Activated T-cell treated with anti-CD3 and anti-CD28 coated beads, Interleukin-2, amount 50 U/mL, for 48 hours (primary cell): ENCODE results near the gene NEURL4.
A peak's percentile ranks its signal among the peaks of the same experiment; 100 is the strongest.
"Not testable (repeated sequence)": the region's sequence is repeated elsewhere in the genome, so short reads cannot be mapped to it uniquely, and the experiment has no call there.

ENCODE experiments used
- DNase-seq, 2 experiments: peaks; one replicate each; pipeline ENCODE4 v3.0.0-alpha.2; 2020

NEURL4 gene

DNA sequence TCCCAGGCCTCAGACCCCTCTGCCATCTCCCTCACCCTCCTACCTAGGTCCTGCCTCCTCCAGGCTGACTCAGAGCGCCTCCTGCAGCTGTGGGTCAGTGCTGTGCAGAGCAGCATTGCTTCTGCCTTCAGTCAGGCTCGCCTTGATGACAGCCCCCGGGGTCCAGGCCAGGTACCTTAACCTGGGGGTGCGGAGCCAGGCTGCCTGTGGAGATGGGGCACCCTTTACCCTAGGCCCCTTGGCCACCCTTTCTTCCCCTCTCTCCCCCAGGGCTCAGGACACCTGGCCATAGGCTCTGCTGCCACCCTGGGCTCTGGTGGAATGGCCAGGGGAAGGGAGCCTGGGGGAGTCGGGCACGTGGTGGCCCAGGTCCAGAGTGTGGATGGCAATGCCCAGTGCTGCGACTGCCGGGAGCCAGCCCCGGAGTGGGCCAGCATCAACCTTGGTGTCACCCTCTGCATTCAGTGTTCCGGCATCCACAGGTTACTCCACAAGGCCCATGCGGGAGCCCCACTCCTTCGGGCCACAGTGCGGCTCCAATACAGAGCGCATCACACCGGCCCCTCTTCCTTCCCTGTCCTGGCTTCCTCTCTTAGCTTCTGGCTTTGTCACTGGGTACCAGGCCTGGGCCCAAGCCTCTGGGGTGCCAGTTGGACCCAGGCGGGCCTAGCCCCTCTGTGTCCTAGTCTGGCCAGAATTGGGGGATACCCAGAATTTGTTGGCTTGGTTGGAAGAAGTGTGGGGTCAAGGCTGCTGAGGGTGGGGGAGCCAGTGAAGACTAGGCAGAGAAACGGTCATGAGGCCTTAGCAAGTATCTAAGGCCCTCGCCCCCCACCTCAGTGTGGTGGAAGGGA, 17.9 kb upstream of the NEURL4 start:
- DNase-seq = no peak

DNA sequence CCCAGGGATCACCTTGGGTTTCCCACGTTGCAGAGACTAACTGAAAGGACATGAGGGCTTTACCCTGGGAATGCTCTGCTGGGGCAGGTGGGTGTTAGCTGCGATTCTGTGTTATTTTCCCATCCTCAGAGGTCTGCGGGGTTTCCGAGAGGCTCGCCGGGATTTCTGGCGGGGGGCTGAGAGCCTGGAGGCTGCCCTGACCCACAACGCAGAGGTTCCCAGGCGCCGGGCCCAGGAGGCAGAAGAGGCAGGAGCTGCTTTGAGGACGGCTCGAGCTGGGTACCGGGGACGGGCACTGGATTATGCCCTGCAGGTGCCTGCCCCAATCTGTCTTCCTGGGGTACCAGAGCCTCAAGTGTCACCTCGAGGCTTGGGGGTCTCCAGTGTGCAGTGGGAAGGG, 14.1 kb upstream of the NEURL4 start:
- DNase-seq = no peak

DNA sequence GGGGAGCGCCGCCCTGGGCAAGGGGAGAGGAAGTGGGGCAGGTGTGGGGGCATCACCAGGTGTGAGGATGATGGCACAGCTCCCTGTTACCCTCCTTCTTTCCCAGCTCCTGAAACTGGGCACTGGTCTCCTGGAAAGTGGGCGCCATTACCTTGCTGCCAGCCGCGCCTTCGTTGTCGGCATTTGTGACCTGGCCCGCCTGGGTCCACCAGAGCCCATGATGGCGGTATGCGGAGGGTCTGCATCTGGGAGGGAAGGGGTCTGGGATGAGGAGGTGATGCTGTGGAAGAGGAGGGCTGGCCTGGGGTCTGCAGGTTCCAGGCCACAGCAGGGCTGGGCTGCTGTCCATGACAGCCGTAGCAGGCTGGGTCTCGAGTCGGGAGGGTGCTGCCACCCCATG, 12.7 kb upstream of the NEURL4 start:
- no peak for DNase-seq

DNA sequence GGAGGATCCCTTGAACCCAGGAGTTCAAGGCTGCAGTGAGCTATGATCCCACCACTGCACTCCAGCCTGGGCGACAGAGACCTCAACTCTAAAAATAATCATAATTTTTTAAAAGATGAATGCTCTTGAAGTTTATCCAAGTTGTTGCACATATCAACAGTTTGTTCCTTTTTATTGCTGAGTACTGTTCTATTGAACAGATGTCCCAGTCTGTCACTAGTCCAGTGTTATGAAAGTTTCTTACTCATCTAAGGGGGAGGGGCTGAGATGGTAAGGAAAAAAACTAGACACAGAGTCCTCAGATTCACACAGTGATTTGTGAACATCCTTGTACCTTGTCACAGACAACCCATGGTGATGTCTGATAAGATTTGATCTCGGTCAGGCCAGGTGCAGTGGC, 11.0 kb upstream of the NEURL4 start:
- DNase-seq = no peak

DNA sequence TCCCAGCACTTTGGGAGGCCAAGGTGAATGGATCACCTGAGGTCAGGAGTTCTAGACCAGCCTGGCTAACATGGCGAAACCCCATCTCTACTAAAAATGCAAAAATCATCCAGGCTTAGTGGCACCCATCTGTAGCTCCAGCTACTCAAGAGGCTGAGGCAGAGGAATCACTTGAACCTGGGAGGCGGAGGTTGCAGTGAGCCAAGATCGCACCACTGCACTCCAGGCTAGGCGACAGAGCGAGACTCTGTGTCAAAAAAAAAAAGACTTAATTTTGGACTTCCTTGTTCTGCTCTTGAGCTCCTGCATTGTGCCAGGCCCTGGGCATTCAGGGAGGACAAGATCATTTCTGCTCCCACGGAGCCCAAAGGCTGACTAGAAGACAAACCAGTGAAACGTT, 8.5 kb upstream of the NEURL4 start:
- DNase-seq = not testable (repeated sequence)

DNA sequence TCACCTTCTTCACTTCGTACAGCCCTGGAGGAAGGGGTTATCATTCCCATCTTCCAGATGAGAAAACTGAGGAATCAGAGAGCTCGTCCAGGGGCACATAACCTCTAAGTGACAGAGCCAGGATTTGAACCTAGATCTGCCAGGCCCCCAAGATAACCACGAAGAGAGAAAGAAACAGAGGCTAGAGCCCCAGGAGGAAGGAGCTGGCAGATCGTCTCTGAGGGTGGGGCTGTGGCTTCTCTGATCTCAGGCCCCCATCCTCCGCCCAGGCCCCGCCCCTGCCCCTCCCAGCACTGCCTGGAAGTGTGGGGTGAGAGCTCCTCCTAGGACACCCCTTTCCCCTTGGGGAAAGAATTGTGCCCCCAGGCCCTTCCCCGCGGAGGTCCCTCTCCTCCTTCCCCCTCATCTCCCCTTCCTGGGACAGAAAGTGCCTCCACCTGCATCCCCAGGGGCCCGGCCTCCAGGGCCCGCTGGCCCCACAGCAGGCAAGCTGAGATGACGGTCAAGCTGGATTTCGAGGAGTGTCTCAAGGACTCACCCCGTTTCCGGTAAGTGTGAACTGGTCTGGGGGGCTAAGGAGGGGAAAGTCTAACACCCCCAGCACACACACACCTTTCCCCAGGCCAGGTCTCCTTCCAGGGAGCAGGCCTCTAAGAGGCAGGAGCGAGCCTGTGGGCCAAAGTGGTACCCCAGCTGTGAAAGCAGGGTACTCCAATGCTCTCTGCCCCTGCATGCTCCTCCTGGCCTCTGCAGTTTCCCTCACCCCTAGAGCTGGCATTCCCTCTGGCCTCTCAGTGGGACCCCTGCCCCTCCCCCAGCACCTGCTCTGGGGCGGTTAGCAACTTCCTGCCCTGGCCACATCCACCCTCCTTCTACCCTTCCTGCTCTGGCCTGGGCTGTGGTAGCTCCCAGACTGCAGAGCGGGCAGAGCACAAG, 7.4 kb upstream of the NEURL4 start, which contains the start of gene ACAP1:
TSS of gene ACAP1 (plus strand) at position 290 of the 936 bp plus-strand sequence. CDS start at position 496, 206 bp downstream.
- DNase-seq = peak; percentile 92 to 93

DNA sequence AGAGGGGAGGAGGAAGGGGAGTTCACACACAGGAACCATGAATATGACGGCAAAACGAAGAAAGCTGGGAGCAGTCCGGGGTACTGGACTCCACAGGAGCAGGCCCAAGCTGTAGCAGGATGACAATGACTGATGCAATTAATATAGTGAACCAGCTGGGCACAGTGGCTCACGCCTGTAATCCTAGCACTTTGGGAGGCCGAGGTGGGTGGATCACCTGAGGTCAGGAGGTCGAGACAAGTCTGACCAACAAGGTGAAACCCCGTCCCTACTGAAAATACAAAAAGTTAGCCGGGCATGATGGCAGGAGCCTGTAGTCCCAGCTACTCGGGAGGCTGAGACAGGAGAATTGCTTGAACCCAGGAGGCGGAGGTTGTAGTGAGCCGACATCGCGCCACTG, 6.6 kb upstream of the NEURL4 start:
- not testable (repeated sequence) for DNase-seq

DNA sequence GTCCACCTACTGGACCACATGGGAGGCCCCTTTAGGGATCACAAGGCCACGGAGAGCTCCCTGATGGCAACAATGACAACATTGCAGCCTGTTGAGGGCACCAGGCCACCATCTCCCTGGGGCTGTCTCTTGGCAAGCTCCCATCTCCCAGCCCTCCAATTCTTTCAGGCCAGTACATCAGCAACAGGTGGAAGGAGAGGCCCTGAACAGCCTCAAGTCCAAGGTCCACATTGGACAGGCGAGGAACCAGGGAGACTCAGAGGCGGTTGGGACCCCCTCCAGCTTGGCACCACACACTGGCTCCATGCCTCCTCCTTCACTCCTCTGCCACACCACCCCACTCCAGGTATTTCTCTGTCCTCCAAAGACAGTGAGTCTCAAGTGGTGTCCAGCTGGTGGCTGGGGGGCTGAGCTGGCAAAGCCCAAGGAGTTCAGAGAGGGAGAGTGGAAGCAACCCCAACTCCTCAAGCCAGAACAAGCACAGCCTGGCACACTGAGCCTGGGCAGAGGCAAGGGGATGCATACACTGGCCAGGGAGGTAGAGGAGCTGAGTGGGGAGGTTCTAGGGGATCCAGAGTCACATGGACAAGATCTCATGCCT, 5.9 kb upstream of the NEURL4 start:
- no peak for DNase-seq

DNA sequence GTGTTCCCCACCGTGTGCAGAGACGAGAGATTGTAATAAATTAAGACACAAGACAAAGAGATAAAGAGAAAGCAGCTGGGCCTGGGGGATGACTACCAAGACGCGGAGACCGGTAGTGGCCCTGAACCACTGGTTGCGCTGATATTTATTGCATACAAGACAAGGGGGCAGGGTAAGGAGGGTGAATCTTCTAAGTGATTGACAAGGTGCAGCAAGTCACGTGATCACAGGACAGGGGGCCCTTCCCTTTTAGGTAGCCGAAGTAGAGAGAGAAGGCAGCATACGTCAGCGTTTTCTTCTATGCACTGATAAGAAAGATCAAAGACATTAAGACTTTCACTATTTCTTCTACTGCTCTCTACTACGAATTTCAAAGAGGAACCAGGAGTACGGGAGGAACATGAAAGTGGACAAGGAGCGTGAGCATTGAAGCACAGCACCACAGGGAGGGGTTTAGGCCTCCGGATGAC, 3.5 kb upstream of the NEURL4 start:
- DNase-seq = peak; percentile 48 to 54

DNA sequence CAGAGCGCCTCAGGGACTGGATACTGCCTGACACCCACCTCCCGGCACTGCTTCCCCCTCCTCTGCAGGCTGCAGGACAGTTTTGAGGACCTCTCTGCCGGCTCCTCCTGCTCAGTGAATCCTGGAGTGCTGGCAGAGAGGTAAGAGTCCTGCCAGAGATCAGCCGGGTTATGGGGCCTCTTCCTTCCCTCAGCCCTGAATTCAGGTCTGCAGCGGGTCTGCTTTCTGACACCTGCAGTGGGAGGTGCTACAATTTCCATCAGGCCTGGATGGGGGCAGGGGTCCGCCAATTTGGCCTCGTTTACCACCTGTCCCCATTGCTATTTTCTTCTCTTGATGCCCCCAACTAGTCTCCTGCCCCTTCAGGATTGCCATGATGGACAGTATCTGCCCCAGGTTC, 3.0 kb upstream of the NEURL4 start:
- no peak for DNase-seq

DNA sequence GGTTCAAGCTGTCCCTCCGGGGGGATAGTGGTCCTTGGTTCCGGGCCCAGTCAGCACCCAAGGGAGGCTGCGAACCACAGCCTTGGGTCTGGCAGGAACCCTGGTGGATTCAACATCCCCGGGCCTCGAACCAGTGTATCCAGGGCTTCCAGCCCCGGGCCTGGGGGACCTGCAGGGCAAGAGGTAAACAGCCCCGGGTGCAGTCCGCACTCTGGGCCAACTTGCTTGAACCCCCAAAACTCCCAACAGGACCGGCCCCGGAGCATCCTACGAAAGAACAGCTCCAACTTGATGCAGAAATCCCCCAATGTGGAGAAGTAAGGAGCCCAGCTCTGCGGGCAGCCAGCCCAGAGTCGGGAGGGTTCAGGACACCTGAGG, 1.5 kb upstream of the NEURL4 start:
- DNase-seq = no peak

DNA sequence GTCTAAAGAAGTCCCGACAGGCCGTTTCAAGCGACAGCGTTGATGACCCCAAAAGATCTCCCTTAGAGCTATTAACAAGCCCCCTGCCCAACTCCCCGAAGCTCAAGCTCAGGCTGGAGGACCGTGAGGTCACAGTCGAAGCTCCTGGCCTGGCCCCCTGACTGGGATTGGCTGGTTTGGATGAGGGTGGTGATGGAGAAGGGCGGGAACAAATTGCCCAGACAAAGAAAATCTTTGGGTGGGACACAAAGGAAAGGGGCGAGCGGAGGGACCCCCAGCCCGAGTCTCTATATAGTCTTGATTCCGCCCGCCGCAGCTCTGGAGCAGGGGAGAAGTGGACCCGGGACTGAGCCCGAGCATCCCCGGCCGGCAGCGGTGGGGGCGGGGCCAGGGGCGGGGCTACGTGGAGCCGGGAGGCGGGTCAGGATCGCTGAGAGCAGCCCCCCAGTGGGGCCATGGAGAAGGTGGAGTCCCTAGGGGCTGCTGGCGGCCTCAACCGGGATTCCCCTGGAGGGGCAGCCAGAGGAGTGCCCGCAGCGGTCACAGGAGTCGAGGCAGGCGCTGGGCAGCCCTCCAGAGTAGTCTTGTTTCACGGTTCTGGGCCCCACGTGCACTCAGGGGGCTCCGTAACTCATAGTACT, 982 bp upstream of the NEURL4 start:
- peak; percentile 89 to 91 for DNase-seq

DNA sequence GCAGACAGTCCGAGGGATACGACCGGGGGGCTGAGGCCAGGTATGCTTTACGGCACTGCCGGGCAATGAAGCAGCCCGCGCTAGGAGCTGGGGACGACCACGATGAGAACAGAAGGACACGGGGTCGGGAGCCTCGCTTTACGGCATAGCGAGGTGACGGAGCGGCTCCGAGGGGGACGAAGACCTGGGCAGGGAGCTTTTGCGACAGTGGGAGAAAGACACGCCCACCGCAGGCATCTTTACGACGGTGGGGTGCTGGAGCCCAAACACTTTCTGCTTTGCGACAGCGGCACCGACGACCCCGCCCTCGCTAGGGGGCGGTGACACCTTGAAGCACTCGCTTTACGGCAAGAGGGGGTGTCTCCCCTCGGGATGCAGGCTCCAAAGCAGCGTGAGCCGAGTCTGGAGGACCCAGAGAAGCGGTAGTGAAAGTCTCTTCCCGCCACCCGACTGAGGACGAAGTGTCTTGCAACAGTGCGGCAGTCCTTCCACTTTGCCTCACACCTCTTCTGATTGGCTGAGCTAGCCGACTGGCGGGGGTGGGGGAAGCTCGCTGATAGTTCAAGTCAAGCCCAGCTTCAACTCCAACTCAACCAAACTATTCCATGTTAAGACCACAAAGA, 350 bp upstream of the NEURL4 start:
- peak; percentile 98 for DNase-seq

DNA sequence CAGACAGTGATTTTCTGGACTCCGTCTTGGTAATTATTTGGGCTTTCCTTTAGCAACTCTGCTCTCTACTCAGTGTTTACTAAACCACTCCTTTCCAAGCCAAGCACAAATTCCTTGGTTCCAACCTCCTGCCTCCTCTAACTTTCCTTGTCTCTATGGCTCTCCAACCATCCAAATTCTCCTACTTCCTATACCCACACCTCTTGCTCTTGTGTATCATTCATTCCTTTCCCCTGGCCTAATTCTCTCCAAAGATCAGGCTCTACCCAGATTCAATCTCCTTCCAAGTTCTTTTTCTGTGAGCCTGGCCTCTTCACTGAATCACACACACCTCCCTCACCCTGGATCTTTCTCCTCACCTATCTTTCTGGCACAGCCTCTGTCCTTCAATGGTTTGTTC, 1.1 kb downstream of the NEURL4 start:
- DNase-seq = no peak

DNA sequence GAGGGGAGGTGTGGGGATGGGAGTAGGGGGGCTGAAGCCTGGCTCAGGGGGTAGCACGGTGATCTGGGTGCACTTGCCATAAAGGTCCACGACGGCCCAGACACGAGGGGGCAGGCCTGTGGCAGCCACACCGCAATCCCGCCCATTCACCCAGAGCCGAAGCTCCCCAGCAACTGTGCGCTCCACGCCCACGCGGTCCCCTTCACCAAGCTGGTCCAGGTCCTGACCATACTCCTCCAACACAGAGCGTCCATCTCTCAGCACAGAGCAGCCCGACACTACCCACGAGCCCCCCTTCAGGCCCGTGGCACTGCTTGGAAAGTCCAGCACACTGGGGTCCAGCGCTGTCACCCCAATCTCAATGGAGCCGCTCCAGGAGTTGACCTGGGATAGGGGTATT, 1.6 kb downstream of the NEURL4 start:
- DNase-seq = no peak

DNA sequence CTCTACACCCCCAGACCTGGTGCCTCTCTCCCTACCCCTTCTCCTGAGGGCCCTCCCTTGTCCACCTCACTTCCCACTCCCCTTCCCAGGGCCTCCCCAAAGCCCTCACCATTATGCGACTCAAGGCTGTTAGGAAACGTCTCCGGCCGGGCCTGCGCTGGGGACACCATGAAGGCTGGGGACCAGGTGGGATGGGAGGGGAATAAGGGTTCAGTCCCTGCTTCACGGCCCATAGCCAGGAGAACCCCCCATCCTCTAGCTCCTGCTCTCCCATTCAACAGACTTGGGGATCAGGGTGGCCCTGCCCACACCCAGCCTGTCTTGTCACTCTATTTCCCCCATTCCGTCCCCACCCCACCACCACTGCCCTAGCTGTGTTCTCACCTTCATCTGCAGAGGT, 2.1 kb downstream of the NEURL4 start:
- DNase-seq = no peak

DNA sequence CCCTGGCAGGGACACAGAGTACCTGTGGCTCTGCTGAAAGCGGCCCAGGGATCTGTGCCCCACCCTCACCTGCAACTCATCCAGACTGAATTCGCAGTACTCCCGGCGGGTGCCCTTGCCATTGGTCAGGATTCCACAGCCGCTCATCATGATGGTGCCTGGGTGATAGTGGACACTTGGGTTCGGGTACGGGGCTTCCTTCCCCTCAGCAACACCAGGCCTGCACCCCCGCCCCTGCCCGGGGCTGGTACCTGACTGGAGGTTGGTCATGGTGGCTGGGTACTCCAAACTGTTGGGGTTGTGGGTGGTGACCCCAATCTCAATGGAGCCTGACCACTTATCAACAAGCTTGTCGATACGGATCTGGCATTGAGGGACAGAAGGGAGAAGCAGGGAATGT, 2.9 kb downstream of the NEURL4 start:
- no peak for DNase-seq

DNA sequence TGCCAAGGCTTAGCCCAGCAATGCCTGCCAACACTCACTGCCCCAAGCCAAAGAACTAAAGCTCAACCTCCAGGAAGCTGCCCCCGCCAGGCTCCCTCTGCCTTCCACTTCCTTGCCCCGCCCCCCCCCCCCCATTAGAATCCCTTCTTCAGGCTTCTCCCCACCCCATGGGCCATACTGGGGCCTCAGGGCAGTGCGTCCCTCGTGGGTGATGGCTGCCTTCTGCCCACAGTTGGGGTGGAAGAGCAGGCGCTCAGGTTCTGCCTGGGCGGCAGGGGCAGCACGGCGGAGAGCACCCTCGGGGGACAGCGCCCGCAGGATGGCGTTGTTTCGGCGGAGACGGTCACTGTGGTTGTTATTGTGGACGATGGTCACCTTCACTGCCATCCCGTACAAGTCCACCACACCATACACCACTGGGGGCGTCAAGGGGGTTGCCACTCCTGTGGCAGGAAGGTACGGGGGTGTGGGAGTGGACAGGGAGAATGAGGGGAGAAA, 4.1 kb downstream of the NEURL4 start:
- no peak for DNase-seq

DNA sequence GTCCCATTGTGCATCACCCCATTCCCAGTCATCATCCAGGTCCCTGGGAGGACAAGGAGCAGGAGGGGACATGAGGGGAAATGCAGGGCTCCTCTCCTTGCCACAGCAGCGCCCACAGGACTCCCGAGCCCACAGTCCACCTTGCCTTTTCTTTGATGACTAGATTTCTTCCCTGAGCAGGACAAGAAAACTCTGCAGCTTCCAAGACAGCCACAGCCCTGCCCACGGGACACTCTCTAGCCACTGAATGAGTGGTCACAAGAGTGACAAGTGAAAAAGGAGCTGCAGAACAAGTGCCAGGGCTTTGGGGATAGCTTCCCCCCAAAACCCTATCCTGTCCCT, 4.7 kb downstream of the NEURL4 start:
- DNase-seq = no peak

DNA sequence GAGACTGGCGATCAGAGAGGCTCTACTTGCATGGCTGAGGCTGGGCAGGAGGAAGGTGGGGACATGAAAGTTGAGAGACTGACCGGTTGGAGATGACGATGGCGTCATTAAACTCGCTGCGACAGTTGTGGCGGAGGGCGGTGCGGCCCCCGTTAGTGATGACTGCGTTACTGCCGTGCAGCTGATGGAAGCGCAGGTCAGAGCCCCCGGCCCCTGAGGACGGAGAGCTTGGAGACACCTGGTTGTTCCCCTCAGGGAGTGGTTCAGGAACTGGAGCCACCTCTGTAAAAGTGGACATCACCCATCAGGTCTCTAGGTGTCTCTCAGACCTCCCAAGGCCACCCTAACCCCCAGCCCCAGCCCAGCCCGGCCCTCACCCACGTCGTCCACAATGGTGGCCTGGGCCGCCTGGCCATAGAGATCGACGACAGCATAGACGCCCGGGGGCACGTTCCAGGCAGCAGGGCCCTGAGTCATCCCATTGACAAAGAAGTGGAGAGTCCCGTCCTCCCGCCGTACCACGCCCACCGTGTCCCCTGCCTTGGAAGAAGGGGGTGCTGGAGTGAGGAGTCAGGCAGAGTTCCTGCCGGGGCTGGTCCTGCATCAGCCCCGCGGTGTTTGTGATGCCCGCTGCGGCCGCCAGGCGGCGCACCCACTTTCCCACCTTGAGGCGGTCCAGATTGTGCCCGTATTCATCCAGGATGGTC, 5.3 kb downstream of the NEURL4 start:
- peak; percentile 82 to 84 for DNase-seq

DNA sequence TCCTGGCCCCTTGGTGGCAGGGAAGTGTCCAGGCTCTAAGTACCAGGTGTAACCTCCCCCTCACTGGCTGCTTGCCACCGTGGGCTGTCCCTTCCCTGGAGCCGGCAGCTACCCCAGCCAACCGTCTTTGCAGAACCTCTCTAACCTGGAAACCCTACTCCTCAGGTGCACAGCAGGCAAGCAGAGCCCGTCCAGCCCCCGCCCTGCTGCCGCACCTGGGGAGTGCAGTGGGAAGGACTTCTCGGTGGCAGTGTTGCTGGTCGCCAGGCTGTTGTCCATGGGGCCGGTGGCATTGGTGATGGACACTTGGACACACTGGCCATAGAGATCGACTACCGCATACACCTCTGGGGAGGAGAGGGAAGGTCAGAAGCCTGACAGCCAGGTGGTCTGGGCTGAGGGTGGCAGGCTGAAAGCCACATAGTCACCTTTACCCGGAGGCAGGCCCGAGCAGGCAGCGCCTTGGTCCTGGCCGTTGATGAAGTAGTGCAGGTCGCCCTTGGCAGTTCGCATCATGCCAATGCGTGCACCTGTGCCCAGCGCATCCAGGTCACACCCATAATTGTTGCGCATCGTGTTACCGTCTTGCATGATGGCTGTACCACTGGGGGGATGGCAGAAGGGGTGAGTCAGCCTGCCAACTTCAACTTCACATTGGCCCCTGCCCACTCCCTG, 6.5 kb downstream of the NEURL4 start:
- DNase-seq = no peak
